Measurements from ENCODE around the gene AP5M1. TPM values are rescaled to one million over a fixed set of nuclear protein-coding genes. Genes with fewer than 3 reads are reported as not detected.

Gene AP5M1
- total RNA-seq, 1 experiment from 2014 or later, result 41.3 TPM

DNA sequence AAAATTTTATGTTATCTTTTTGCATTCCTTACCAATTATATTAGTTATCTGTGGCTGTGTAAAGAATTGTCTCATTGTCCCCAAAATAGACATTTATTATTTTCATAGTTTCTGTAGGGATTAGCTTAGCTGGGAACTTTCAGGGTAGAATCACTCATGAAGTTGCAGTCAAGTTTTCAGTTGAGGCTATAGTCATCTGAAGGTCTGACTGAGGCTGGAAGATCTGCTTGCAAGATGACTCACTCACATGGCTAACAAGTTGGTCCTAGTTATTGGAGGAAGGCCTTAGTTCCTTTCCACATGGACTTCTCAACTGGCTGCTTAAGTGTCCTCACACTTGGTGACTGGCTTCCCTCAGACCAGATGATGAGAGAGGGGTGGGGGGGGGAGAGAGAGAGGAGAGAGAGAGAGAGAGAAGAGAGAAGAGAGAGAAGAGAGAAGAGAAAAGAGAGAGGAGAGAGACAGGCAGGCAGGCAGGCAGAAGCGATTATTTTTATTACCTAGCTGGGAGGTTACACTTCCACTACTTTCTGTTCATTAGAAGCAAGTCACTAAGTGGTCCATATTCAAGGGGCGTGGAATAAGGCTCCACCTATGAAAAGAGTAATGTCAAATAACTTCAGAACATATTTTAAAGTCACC is 6.4 kb downstream of the AP5M1 start:
- H4K20me1 ChIP-seq (ENCODE audit: low read length), result peaks cover 13% of the 10 kb centered on the region; the same call in 1 of the 2 replicates
- ChIA-PET CTCF (no interaction called here), POLR2A (ENCODE audit: unreplicated experiment) (no interaction called here)
- DNase-seq (no peak), ATAC-seq (peak; percentile 29; the same call in 1 of the 2 replicates)
- H3K4me2 ChIP-seq (ENCODE audit: low read length), result no peak overlapping the region
- H3K9ac ChIP-seq (ENCODE audit: low read length), result no peak overlapping the region
- peaks cover 44% of the 10 kb centered on the region for H3K36me3 ChIP-seq (ENCODE audit: low read depth, low read length)
- TF ChIP-seq EZH2 (IDR thresholded peaks at IDR 0.05; ENCODE audit: low read length, unreplicated experiment), result no peak
- no peak for TF ChIP-seq EZH2phosphoT487 (IDR thresholded peaks at IDR 0.05; ENCODE audit: borderline replicate concordance, low read length)
- TF ChIP-seq, protein P1, sequence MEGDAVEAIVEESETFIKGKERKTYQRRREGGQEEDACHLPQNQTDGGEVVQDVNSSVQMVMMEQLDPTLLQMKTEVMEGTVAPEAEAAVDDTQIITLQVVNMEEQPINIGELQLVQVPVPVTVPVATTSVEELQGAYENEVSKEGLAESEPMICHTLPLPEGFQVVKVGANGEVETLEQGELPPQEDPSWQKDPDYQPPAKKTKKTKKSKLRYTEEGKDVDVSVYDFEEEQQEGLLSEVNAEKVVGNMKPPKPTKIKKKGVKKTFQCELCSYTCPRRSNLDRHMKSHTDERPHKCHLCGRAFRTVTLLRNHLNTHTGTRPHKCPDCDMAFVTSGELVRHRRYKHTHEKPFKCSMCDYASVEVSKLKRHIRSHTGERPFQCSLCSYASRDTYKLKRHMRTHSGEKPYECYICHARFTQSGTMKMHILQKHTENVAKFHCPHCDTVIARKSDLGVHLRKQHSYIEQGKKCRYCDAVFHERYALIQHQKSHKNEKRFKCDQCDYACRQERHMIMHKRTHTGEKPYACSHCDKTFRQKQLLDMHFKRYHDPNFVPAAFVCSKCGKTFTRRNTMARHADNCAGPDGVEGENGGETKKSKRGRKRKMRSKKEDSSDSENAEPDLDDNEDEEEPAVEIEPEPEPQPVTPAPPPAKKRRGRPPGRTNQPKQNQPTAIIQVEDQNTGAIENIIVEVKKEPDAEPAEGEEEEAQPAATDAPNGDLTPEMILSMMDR (conservative IDR thresholded peaks at IDR 0.05; ENCODE audit: low read depth, low read length), result no peak
- peaks cover 51% of the 10 kb centered on the region for H3K79me2 ChIP-seq (ENCODE audit: low read length)
- H3K9me2 ChIP-seq (replicated peaks; ENCODE audit: low read length), result no peaks in the 10 kb centered on the region
- BruUV-seq (replicated peaks), result no TSS peak
- no peaks in the 10 kb centered on the region for H3K9me3 ChIP-seq (ENCODE audit: low read length)
- H2AFZ ChIP-seq (ENCODE audit: low read length), result no peak overlapping the region
- no peaks in the 10 kb centered on the region for H3K27me3 ChIP-seq (ENCODE audit: low read length)
- no peak overlapping the region for H3K4me3 ChIP-seq (ENCODE audit: low read length)
- peaks cover 23% of the 10 kb centered on the region for H3K4me1 ChIP-seq (ENCODE audit: insufficient read depth, low read length)
- no peaks in the 10 kb centered on the region for H3F3A ChIP-seq (ENCODE audit: low read length, unreplicated experiment)
- intact Hi-C loops (cut with micrococcal nuclease), result no loop called here
- no peak overlapping the region for H3K27ac ChIP-seq (ENCODE audit: low read length)

DNA sequence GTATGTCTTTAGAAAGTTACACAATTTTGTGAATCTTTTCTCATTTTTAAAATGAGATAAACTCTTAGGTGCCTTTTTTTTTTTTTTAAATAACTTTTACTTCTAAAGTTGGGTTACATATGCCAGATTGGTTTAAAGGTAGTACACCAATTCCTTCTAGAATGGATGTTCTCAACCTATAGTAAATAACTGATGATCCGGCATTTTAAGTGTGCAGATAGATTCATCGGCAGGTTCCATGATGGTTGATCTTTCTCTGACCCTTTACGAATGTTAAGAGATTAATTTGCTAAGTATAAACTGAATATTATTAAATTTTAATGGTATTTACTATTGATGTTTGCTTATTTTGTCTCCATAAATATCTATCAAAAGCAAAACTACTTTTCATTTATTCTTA is 8.3 kb downstream of the AP5M1 start:
- Histone ChIP-seq H3K4me2 (ENCODE audit: low read length) (no peak overlapping the region), H3K27ac (ENCODE audit: low read length) (no peak overlapping the region), H3K4me3 (ENCODE audit: low read length) (no peak overlapping the region), H4K20me1 (ENCODE audit: low read length) (no peaks in the 10 kb centered on the region), H3F3A (ENCODE audit: low read length, unreplicated experiment) (no peaks in the 10 kb centered on the region), H3K4me1 (ENCODE audit: insufficient read depth, low read length) (peaks cover 4% of the 10 kb centered on the region; the same call in 1 of the 2 replicates), H3K79me2 (ENCODE audit: low read length) (peaks cover 32% of the 10 kb centered on the region), H3K36me3 (ENCODE audit: low read depth, low read length) (peaks cover 45% of the 10 kb centered on the region), H3K9ac (ENCODE audit: low read length) (no peak overlapping the region), H3K27me3 (ENCODE audit: low read length) (no peaks in the 10 kb centered on the region), H3K9me3 (ENCODE audit: low read length) (no peaks in the 10 kb centered on the region), H3K9me2 (replicated peaks; ENCODE audit: low read length) (no peaks in the 10 kb centered on the region), H2AFZ (ENCODE audit: low read length) (no peak overlapping the region)
- intact Hi-C loops (cut with micrococcal nuclease), result no loop called here
- no TSS peak for BruUV-seq (replicated peaks)
- POLR2A ChIA-PET (ENCODE audit: unreplicated experiment), result no interaction called here
- ATAC-seq (no peak), DNase-seq (no peak)
- TF ChIP-seq EZH2phosphoT487 (IDR thresholded peaks at IDR 0.05; ENCODE audit: borderline replicate concordance, low read length) (no peak), EZH2 (IDR thresholded peaks at IDR 0.05; ENCODE audit: low read length, unreplicated experiment) (no peak)
- TF ChIP-seq, protein P1 (conservative IDR thresholded peaks at IDR 0.05; ENCODE audit: low read depth, low read length), result no peak
- CTCF ChIA-PET, result no interaction called here

DNA sequence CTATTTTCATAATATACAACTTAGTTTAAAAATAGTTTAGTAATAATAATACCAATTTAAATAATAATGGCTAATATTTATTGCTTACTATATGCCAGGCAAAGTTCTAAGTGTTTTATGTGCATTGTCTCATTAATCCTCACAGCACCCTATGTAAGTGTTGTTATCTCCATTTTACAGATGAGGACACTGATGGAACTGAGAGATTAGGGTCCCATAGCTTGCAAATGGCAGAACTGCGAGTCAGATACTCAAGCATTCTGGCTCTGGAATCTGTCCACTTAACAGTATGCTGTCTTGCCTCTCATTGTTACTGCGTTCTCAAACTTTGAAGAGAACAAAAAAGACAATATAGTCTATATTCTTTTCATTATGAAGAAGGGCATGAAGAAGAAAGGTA is 19.0 kb downstream of the AP5M1 start:
- ATAC-seq (no peak), DNase-seq (no peak)
- H3K9me3 ChIP-seq (ENCODE audit: low read length), result no peaks in the 10 kb centered on the region
- H3K4me3 ChIP-seq (ENCODE audit: low read length), result no peak overlapping the region
- TF ChIP-seq EZH2phosphoT487 (IDR thresholded peaks at IDR 0.05; ENCODE audit: borderline replicate concordance, low read length) (no peak), EZH2 (IDR thresholded peaks at IDR 0.05; ENCODE audit: low read length, unreplicated experiment) (no peak)
- TF ChIP-seq, protein P1 (conservative IDR thresholded peaks at IDR 0.05; ENCODE audit: low read depth, low read length), result no peak
- no peak overlapping the region for H3K9ac ChIP-seq (ENCODE audit: low read length)
- no peak overlapping the region for H3K4me2 ChIP-seq (ENCODE audit: low read length)
- intact Hi-C loops (cut with micrococcal nuclease), result no loop called here
- no TSS peak for BruUV-seq (replicated peaks)
- ChIA-PET CTCF (no interaction called here), POLR2A (ENCODE audit: unreplicated experiment) (no interaction called here)
- H3K36me3 ChIP-seq (ENCODE audit: low read depth, low read length), result peaks cover 40% of the 10 kb centered on the region
- H3K9me2 ChIP-seq (replicated peaks; ENCODE audit: low read length), result no peaks in the 10 kb centered on the region
- no peak overlapping the region for H2AFZ ChIP-seq (ENCODE audit: low read length)
- no peaks in the 10 kb centered on the region for H3K4me1 ChIP-seq (ENCODE audit: insufficient read depth, low read length)
- H3F3A ChIP-seq (ENCODE audit: low read length, unreplicated experiment), result no peaks in the 10 kb centered on the region
- H4K20me1 ChIP-seq (ENCODE audit: low read length), result no peaks in the 10 kb centered on the region
- H3K79me2 ChIP-seq (ENCODE audit: low read length), result no peaks in the 10 kb centered on the region
- H3K27me3 ChIP-seq (ENCODE audit: low read length), result no peaks in the 10 kb centered on the region
- no peak overlapping the region for H3K27ac ChIP-seq (ENCODE audit: low read length)

Measured in PC-3 (cell line).